GM12878 (cell line): Measurements from ENCODE around the gene INSL3. TPM values are rescaled to one million over a fixed set of nuclear protein-coding genes. Genes with fewer than 3 reads are reported as not detected.

Experiments used
- polyA plus RNA-seq, 11 experiments: library from polyadenylated mRNA; depleted of rRNA in 4 of 11; unstranded in 6 of 11; stranded (reverse) in 5 of 11; fragments of >200 nt; fragmentation: Nextera tagmentation in 4 of 11; fragmentation: Illumina TruSeq in 1 of 11; extraction: Ambion mirVana in 4 of 11; extraction: Trizol in 1 of 11; gene quantifications; 1 replicate in 1 of 11; 2 replicates in 10 of 11; pipeline versions ENCODE4 v1.2.1 to v1.2.3, GENCODE V29; 2011 to 2016; ENCODE audit warnings: inconsistent platforms in 2 of 11, missing spikeins in 2 of 11, low read depth in 1 of 11
- small RNA-seq: library from RNA; depleted of rRNA; stranded (forward); fragments of <200 nt; gene quantifications from one replicate; pipeline ENCODE3, GENCODE V24; 2014
- total RNA-seq, 4 experiments: library from RNA; depleted of rRNA in 3 of 4; stranded (reverse); fragments of >200 nt in 3 of 4; fragmentation: Illumina TruSeq in 1 of 4; extraction: Trizol in 1 of 4; gene quantifications; 2 replicates each; pipeline versions ENCODE4 v1.2.1 to v1.2.3, GENCODE V29; 2013 to 2021

INSL3 gene
- total and polyA plus RNA-seq, 10 of the 15 experiments (the other 5 are each of a cell fraction or from before 2014, with no cell fraction given), result 0.27 to 1.9 (median 0.70) TPM

Small RNA genes lying within 50 kb of the gene (small RNA-seq; reads per million reads assigned to genes)
- gene SNORA68, result not detected

Other genes with a start within 250 kb of the INSL3 start
Only the 7 nearest of the 10 such genes appear.
- 13.8 and 14.6 TPM in 2 replicates for gene MAP1S, start 102.0 kb downstream of the INSL3 start, total RNA-seq (2014; rRNA removed)
- gene MAP1S, start 102.0 kb downstream of the INSL3 start, total RNA-seq (2014; rRNA removed; fragmentation: Illumina TruSeq; extraction: Trizol), result 6.4 and 6.6 TPM in 2 replicates
- 63.9 and 65.3 TPM in 2 replicates for gene MAP1S, start 102.0 kb downstream of the INSL3 start, total RNA-seq (2021)
- gene MAP1S, start 102.0 kb downstream of the INSL3 start, polyA plus RNA-seq (2011; rRNA removed), result 1.9 and 6.6 TPM in 2 replicates
- 2.9 and 16.8 TPM in 2 replicates for gene MAP1S, start 102.0 kb downstream of the INSL3 start, polyA plus RNA-seq (2014; fragmentation: Illumina TruSeq; extraction: Trizol)
- gene MAP1S, start 102.0 kb downstream of the INSL3 start, polyA plus RNA-seq (2014; fragmentation: Nextera tagmentation; extraction: Ambion mirVana), result 1 to 10 TPM; 2.1 to 3.4 TPM
- 15.5 and 22.2 TPM in 2 replicates for gene MAP1S, start 102.0 kb downstream of the INSL3 start, polyA plus RNA-seq (2014; rRNA removed)
- gene MAP1S, start 102.0 kb downstream of the INSL3 start, polyA plus RNA-seq (2016; fragmentation: Nextera tagmentation; extraction: Ambion mirVana), result 10 to 100 TPM; 26.5 to 31.8 TPM
- 24.3 and 25.2 TPM in 2 replicates for gene FCHO1, start 70.0 kb downstream of the INSL3 start, total RNA-seq (2014; rRNA removed)
- gene FCHO1, start 70.0 kb downstream of the INSL3 start, total RNA-seq (2014; rRNA removed; fragmentation: Illumina TruSeq; extraction: Trizol), result 12.2 and 12.5 TPM in 2 replicates
- gene FCHO1, start 70.0 kb downstream of the INSL3 start, total RNA-seq (2021), result 36.9 and 45.8 TPM in 2 replicates
- gene FCHO1, start 70.0 kb downstream of the INSL3 start, polyA plus RNA-seq (2011; rRNA removed), result 4.3 and 7.2 TPM in 2 replicates
- gene FCHO1, start 70.0 kb downstream of the INSL3 start, polyA plus RNA-seq (2014; fragmentation: Illumina TruSeq; extraction: Trizol), result 6.9 and 11.7 TPM in 2 replicates
- under 1 TPM; 0.14 to 0.73 TPM for gene FCHO1, start 70.0 kb downstream of the INSL3 start, polyA plus RNA-seq (2014; fragmentation: Nextera tagmentation; extraction: Ambion mirVana)
- gene FCHO1, start 70.0 kb downstream of the INSL3 start, polyA plus RNA-seq (2014; rRNA removed), result 19.2 and 22.7 TPM in 2 replicates
- gene FCHO1, start 70.0 kb downstream of the INSL3 start, polyA plus RNA-seq (2016; fragmentation: Nextera tagmentation; extraction: Ambion mirVana), result 10 to 100 TPM; 24.4 to 28.4 TPM
- 0.22 TPM in 1 of 2 replicates, not detected in the other for gene B3GNT3, start 26.4 kb downstream of the INSL3 start, total RNA-seq (2014; rRNA removed)
- gene B3GNT3, start 26.4 kb downstream of the INSL3 start, total RNA-seq (2014; rRNA removed; fragmentation: Illumina TruSeq; extraction: Trizol), result not detected in 2 replicates
- 0.08 TPM in 1 of 2 replicates, not detected in the other for gene B3GNT3, start 26.4 kb downstream of the INSL3 start, total RNA-seq (2021)
- not detected in 2 replicates for gene B3GNT3, start 26.4 kb downstream of the INSL3 start, polyA plus RNA-seq (2011; rRNA removed)
- gene B3GNT3, start 26.4 kb downstream of the INSL3 start, polyA plus RNA-seq (2014; fragmentation: Illumina TruSeq; extraction: Trizol), result not detected in 2 replicates
- not detected for gene B3GNT3, start 26.4 kb downstream of the INSL3 start, polyA plus RNA-seq (2014; fragmentation: Nextera tagmentation; extraction: Ambion mirVana)
- not detected in 2 replicates for gene B3GNT3, start 26.4 kb downstream of the INSL3 start, polyA plus RNA-seq (2014; rRNA removed)
- not detected for gene B3GNT3, start 26.4 kb downstream of the INSL3 start, polyA plus RNA-seq (2016; fragmentation: Nextera tagmentation; extraction: Ambion mirVana)
- 30.7 and 31.8 TPM in 2 replicates for gene JAK3, start 26.5 kb upstream of the INSL3 start, total RNA-seq (2014; rRNA removed)
- 11.5 and 11.6 TPM in 2 replicates for gene JAK3, start 26.5 kb upstream of the INSL3 start, total RNA-seq (2014; rRNA removed; fragmentation: Illumina TruSeq; extraction: Trizol)
- 64.2 and 67.9 TPM in 2 replicates for gene JAK3, start 26.5 kb upstream of the INSL3 start, total RNA-seq (2021)
- 13.1 and 26.9 TPM in 2 replicates for gene JAK3, start 26.5 kb upstream of the INSL3 start, polyA plus RNA-seq (2011; rRNA removed)
- 9.8 and 13.9 TPM in 2 replicates for gene JAK3, start 26.5 kb upstream of the INSL3 start, polyA plus RNA-seq (2014; fragmentation: Illumina TruSeq; extraction: Trizol)
- 10 to 100 TPM in 1 of 2 experiments, 1 to 10 TPM in 1; 7.8 to 37.2 TPM for gene JAK3, start 26.5 kb upstream of the INSL3 start, polyA plus RNA-seq (2014; fragmentation: Nextera tagmentation; extraction: Ambion mirVana)
- gene JAK3, start 26.5 kb upstream of the INSL3 start, polyA plus RNA-seq (2014; rRNA removed), result 36.8 and 39.1 TPM in 2 replicates
- 10 to 100 TPM; 34.8 to 35.8 TPM for gene JAK3, start 26.5 kb upstream of the INSL3 start, polyA plus RNA-seq (2016; fragmentation: Nextera tagmentation; extraction: Ambion mirVana)
- 3,172 and 3,519 TPM in 2 replicates for gene RPL18A, start 38.4 kb upstream of the INSL3 start, total RNA-seq (2014; rRNA removed)
- 1,696 and 1,955 TPM in 2 replicates for gene RPL18A, start 38.4 kb upstream of the INSL3 start, total RNA-seq (2014; rRNA removed; fragmentation: Illumina TruSeq; extraction: Trizol)
- 3,774 and 3,973 TPM in 2 replicates for gene RPL18A, start 38.4 kb upstream of the INSL3 start, total RNA-seq (2021)
- 583 and 1,181 TPM in 2 replicates for gene RPL18A, start 38.4 kb upstream of the INSL3 start, polyA plus RNA-seq (2011; rRNA removed)
- gene RPL18A, start 38.4 kb upstream of the INSL3 start, polyA plus RNA-seq (2014; fragmentation: Illumina TruSeq; extraction: Trizol), result 545 and 2,062 TPM in 2 replicates
- 1,000 to 10,000 TPM; 1,658 to 1,675 TPM for gene RPL18A, start 38.4 kb upstream of the INSL3 start, polyA plus RNA-seq (2014; fragmentation: Nextera tagmentation; extraction: Ambion mirVana)
- gene RPL18A, start 38.4 kb upstream of the INSL3 start, polyA plus RNA-seq (2014; rRNA removed), result 3,622 and 3,810 TPM in 2 replicates
- gene RPL18A, start 38.4 kb upstream of the INSL3 start, polyA plus RNA-seq (2016; fragmentation: Nextera tagmentation; extraction: Ambion mirVana), result 1,000 to 10,000 TPM; 2,538 to 2,591 TPM
- 0.06 TPM in 1 of 2 replicates, not detected in the other for gene SLC5A5, start 50.4 kb upstream of the INSL3 start, total RNA-seq (2014; rRNA removed)
- 0.05 TPM in 1 of 2 replicates, not detected in the other for gene SLC5A5, start 50.4 kb upstream of the INSL3 start, total RNA-seq (2014; rRNA removed; fragmentation: Illumina TruSeq; extraction: Trizol)
- 0.05 and 0.08 TPM in 2 replicates for gene SLC5A5, start 50.4 kb upstream of the INSL3 start, total RNA-seq (2021)
- gene SLC5A5, start 50.4 kb upstream of the INSL3 start, polyA plus RNA-seq (2011; rRNA removed), result 0.04 TPM in 2 replicates
- 0.03 TPM in 1 of 2 replicates, not detected in the other for gene SLC5A5, start 50.4 kb upstream of the INSL3 start, polyA plus RNA-seq (2014; fragmentation: Illumina TruSeq; extraction: Trizol)
- under 1 TPM; 0.02 to 0.05 TPM for gene SLC5A5, start 50.4 kb upstream of the INSL3 start, polyA plus RNA-seq (2014; fragmentation: Nextera tagmentation; extraction: Ambion mirVana)
- 0.06 TPM in 1 of 2 replicates, not detected in the other for gene SLC5A5, start 50.4 kb upstream of the INSL3 start, polyA plus RNA-seq (2014; rRNA removed)
- under 1 TPM in 1 of 2 experiments, not detected in 1; 0.08 TPM for gene SLC5A5, start 50.4 kb upstream of the INSL3 start, polyA plus RNA-seq (2016; fragmentation: Nextera tagmentation; extraction: Ambion mirVana)
- 50.9 and 70.5 TPM in 2 replicates for gene CCDC124, start 111.5 kb upstream of the INSL3 start, total RNA-seq (2014; rRNA removed)
- gene CCDC124, start 111.5 kb upstream of the INSL3 start, total RNA-seq (2014; rRNA removed; fragmentation: Illumina TruSeq; extraction: Trizol), result 13.3 and 14.4 TPM in 2 replicates
- 108 and 116 TPM in 2 replicates for gene CCDC124, start 111.5 kb upstream of the INSL3 start, total RNA-seq (2021)
- gene CCDC124, start 111.5 kb upstream of the INSL3 start, polyA plus RNA-seq (2011; rRNA removed), result 11.9 and 33.1 TPM in 2 replicates
- 2.0 and 17.7 TPM in 2 replicates for gene CCDC124, start 111.5 kb upstream of the INSL3 start, polyA plus RNA-seq (2014; fragmentation: Illumina TruSeq; extraction: Trizol)
- 10 to 100 TPM in 1 of 2 experiments, 1 to 10 TPM in 1; 3.7 to 16.1 TPM for gene CCDC124, start 111.5 kb upstream of the INSL3 start, polyA plus RNA-seq (2014; fragmentation: Nextera tagmentation; extraction: Ambion mirVana)
- gene CCDC124, start 111.5 kb upstream of the INSL3 start, polyA plus RNA-seq (2014; rRNA removed), result 137 and 153 TPM in 2 replicates
- gene CCDC124, start 111.5 kb upstream of the INSL3 start, polyA plus RNA-seq (2016; fragmentation: Nextera tagmentation; extraction: Ambion mirVana), result 100 to 1,000 TPM; 166 to 184 TPM